ENCODE data around the gene TTPAL. TPM values are rescaled to one million over a fixed set of nuclear protein-coding genes. Genes with fewer than 3 reads are reported as not detected.

The TTPAL gene
- total and polyA plus RNA-seq, 9 of the 15 experiments (the other 6 are each of a cell fraction or from before 2014, with no cell fraction given) = 1.1 to 7.0 (median 2.6) TPM

DNA sequence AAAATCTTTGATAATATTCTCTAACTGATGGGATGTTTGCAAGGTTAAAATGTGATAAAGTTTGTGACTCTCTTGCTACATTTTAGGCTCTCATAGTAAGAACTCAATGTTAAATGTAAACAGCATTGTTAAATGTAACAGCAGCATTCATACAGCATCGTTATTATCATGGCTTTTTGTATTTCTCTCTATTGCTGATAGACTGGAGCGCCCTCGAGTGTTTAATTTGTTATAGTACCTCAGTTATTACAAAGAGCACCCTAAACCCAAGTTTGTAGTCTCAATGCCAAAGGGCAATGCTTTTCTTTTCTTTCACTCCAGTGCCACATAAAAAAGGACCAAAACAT lies 14.9 kb upstream of the TTPAL start:
- intact Hi-C loops (cut with micrococcal nuclease) (loop anchor here (1.0 to 10.0 kb wide), 3 partner anchors 72 to 346 kb away; no protein-coding TSS in a partner anchor), in situ Hi-C loops (cut with MboI) (loop anchor here (5.0 to 10.0 kb wide), 2 partner anchors 73 to 246 kb away; partner anchors contain the start of gene OSER1)
- no peak overlapping the region for H3K27ac ChIP-seq (ENCODE audit: extremely low read depth, low read depth, low read length)
- H3K9me3 ChIP-seq (replicated peaks; ENCODE audit: control insufficient read depth, insufficient read depth, low read depth, low read length) = no peaks in the 10 kb centered on the region
- peaks cover 7 to 23% of the 10 kb centered on the region in 2 experiments; a peak in 2 of 5 replicates for H3K27me3 ChIP-seq (ENCODE audit: control insufficient read depth in 2 of 2, insufficient read depth in 2 of 2, low read length in 2 of 2)
- CTCF ChIA-PET (ENCODE audit: low intra/inter-chr PET ratio) = interaction anchor here (0.6 to 6.2 kb wide), 6 partner anchors 73 to 344 kb away, joined by 3 to 54 read pairs (median 6); no protein-coding TSS in a partner anchor
- H3K79me2 ChIP-seq (ENCODE audit: control insufficient read depth, insufficient read depth, low read length) = no peaks in the 10 kb centered on the region
- H3K4me2 ChIP-seq (ENCODE audit: insufficient read depth, low read length) = no peak overlapping the region
- POLR2A ChIA-PET = interaction anchor here (0.6 to 1.6 kb wide), 2 partner anchors 10 to 1073 kb away, joined by 3 to 5 read pairs; no protein-coding TSS in a partner anchor
- H3K36me3 ChIP-seq (ENCODE audit: control insufficient read depth, insufficient read depth, low read length) = no peaks in the 10 kb centered on the region
- peaks cover 0 to 4% of the 10 kb centered on the region in 2 experiments; a peak in 2 of 5 replicates for H3K4me1 ChIP-seq (replicated peaks in 1 of 2; ENCODE audit: control insufficient read depth in 2 of 2, insufficient read depth in 2 of 2, low read length in 2 of 2)
- peak; percentile 28 to 50 (median 36) for DNase-seq (ENCODE audit: extremely low read depth in 1 of 4, low spot score in 3 of 4)
- no TSS peak for BruUV-seq (replicated peaks)
- no peak overlapping the region for H3K9ac ChIP-seq (ENCODE audit: insufficient read depth in 1 of 2, low read depth in 2 of 2, low read length in 2 of 2)
- 0% methylated on average over 3 of the region's 3 CpGs for WGBS (ENCODE audit: insufficient coverage, low coverage, missing lambda C conversion rate)
- FAIRE-seq = peak; percentile 15
- no peaks in the 10 kb centered on the region for H4K20me1 ChIP-seq (replicated peaks; ENCODE audit: control insufficient read depth, insufficient read depth, low read length)
- H3K4me3 ChIP-seq = no peak overlapping the region
- ATAC-seq = peak; percentile 69
- no peaks in the 10 kb centered on the region for H3K9me1 ChIP-seq (ENCODE audit: control insufficient read depth, insufficient read depth, low read length)
- H2AFZ ChIP-seq (ENCODE audit: low read depth, low read length) = no peak overlapping the region
- TF ChIP-seq DEAF1 (CRISPR knock-in tag; IDR thresholded peaks at IDR 0.05) (peak; percentile 73), DLX4 (CRISPR knock-in tag; IDR thresholded peaks at IDR 0.05) (no peak), KLF10 (CRISPR knock-in tag; IDR thresholded peaks at IDR 0.05) (no peak), CTCF (IDR thresholded peaks at IDR 0.05 in 2 of 3, conservative IDR thresholded peaks at IDR 0.05 in 1 of 3; ENCODE audit: insufficient read depth in 2 of 3, low read depth in 1 of 3, low read length in 3 of 3) (peak; percentile 52 to 83 (median 55); a peak in 5 of 6 replicates), ZBTB8A (IDR thresholded peaks at IDR 0.05; ENCODE audit: partially characterized antibody) (no peak), ARID3A (IDR thresholded peaks at IDR 0.05; ENCODE audit: borderline replicate concordance, low read depth, low read length) (peak; percentile 78; the same call in 1 of the 2 replicates), RAD21 (CRISPR knock-in tag; conservative IDR thresholded peaks at IDR 0.05 in 1 of 2, IDR thresholded peaks at IDR 0.05 in 1 of 2) (peak; percentile 83 to 92), ZNF232 (CRISPR knock-in tag; IDR thresholded peaks at IDR 0.05) (peak; percentile 99), RBM25 (IDR thresholded peaks at IDR 0.05; ENCODE audit: low read depth, low read length, severe bottlenecking) (peak; percentile 5), ZFP36 (IDR thresholded peaks at IDR 0.05; ENCODE audit: low read depth, low read length, partially characterized antibody) (peak; percentile 71)

All from K562 (cell line).